GM18907 (cell line): ENCODE measurements around the gene ZDHHC9.

Experiments
- ATAC-seq: cut with Tn5 transposase; IDR thresholded peaks from one replicate; pipeline ENCODE4 v1.9.1; 2021; ENCODE audit warnings: mild to moderate bottlenecking, moderate library complexity; ENCODE audit not compliant: unreplicated experiment

The ZDHHC9 gene

DNA sequence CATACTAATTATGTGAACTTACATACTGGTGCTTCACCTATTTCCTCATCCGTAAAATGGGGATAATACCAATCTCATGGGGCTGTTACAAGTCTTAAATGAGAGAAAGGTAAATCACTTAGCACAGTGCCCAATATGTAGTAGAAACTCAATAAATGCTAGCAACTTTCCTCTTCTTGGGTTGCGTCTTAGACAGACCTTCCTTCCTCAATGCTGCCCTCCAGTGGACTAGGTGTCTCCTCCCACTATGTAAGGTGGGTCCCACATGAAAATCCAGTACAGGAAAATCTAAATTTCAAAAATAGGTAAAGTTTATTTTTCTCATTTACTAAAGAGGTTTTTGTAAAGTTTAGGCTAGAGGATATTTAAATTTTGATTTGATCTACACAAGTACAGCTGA, 20.6 kb downstream of the ZDHHC9 start:
- ATAC-seq: peak; percentile 81

DNA sequence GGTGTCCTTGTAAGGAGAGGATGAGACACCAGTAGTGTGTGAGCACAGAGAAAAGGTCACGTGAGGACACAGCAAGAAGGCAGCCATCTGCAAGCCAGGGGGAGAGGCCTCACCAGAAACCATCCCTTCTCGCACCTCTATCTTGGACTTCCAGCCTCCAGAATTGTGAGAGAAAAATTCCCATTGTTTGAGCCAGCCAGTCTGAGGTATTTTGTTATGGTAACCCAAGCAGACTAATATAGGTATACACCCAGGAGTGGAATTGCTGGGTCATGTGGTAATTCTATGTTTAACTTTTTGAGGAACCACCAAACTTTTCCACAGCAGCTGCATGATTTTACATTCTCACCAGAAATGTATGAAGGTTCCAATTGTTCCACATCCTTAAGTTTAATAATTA, 25.6 kb downstream of the ZDHHC9 start:
- no peak for ATAC-seq

DNA sequence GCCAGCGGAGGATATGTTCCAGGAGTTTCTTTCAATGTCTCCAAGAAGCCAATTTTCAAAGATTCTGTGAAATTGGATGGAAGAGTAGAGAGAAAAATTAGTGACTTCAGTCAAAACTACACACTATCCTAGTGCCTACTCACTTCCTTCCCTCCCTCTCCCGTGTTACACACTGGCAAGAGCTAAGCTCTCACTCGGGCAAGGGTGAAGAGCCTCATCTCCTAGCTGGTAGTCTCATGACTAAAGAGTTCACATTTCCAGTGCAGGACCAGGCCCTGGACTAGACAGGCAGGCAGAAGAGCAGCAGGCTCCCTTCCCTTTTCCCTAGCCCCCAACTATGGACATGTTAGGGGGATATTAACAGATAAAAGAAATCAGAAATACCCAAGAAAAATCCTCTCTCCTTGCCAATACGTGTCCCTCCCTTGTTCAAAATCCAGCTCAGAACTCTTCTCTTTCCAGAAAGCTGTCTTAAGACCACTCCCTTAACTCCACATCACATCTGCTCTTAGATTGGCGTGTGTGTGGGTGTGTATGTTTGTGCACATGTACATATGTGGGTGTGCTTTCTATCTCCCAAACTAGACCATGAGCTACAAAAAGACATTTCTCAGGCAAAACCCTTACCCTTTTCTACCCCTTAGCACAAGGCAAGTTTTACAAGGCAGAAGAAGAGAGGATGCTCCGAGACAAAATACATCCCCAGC, 29.9 kb downstream of the ZDHHC9 start:
- ATAC-seq: no peak

DNA sequence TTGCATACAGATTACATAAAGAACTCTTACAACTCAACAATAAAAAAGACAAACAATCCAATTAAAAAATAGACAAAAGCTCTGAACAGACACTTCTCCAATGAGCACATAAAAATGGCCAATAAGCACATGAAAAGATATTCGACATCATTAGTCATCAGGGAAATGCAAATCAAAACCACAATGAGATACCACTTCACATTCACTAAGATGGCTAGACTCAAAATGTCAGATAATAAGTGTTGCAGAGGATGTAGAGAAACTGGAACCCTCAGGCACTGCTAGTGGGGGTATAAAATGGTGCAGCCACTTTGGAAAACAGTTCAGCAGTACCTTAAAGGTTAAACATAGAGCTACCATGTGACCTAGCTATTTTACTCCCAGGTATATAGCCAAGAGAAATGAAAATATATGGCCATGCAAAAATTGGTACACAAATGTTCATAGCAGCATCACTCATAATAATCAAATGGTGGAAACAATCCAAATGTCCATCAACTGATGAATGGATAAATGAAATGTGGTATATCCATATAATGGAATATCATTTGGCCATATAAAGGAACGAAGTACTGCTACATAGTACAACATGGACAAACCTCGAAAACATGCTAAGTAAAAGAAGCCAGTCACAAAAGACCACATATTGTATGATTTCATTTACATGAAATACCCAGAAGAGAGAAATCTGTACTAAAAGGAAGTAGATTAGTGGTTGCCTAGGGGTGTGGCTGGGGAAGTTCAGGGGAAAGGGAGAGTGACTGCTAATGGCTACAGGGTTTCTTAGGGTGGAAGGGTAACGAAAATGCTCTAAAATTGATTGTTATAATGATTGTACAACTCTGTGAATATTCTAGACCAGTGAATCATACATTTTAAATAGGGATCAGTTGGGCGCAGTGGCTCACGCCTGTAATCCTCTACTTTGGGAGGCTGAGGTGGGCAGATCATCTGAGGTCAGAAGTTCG, 34.6 kb downstream of the ZDHHC9 start:
- no peak for ATAC-seq

DNA sequence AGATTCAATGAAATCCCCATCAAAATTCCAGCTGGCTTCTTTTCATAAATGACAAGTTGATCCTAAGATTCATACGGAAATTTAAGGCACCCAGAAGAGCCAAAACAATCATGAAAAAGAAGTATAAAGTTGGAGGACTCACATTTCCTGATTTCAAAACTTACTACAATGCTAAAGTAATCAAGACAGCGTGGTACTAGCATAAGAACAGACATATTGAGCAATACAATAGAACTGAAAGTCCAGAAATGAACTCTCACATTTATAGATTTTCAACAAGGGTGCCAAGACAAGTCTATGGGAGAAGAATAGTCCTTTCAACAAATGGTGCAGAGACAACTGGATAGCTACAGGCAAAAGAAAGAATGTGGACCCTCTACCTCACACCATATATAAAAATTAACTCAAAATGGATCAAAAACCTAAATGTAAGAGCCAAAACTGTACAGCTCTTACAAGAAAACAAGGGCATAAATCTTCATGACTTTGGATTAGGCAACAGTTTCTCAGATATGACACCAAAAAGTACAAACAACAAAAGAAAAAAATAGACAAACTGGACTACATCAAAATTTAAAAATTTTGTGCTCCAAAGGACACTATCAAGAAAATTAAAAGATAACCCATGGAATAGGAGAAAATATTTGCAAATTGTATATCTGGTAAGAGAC, 35.4 kb downstream of the ZDHHC9 start:
- no peak for ATAC-seq

DNA sequence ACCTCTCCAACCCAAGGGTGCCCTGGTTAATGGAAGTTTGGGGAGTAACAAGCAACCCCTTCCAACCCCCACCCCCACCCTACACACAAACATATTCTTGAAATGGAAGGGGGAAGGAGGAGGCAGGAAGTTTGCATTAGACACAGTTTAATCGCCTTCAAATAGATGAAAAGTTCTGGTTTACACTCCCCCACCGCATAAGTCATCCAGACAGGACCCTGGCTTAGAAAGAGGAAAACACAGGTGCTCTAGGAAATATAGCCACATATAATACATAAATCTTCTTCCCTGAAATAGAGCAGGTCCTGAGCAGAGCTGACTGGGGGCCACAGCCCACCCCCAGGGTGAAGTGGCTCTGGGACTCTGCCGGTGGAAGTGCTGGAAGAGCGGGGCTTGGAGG, 38.9 kb downstream of the ZDHHC9 start:
- no peak for ATAC-seq

DNA sequence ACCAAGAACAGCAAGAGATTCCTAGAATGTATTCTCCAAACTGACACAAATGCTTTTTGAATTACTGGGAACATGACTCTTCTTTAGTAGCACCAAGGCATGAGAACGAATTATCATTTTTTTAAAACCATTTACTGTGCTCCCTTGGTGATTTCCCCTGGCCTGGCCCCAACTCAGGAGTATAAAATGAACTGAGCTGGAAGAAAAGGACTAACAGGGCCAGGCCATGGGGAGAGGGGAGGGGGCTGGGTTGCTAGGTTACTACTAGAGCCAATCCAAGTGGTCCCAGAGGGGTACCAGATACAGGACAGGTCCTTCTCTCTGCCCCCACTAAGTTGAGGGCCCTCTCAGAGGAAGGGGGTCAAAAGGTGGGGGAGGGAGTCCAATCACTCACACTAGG, 40.8 kb downstream of the ZDHHC9 start:
- no peak for ATAC-seq

DNA sequence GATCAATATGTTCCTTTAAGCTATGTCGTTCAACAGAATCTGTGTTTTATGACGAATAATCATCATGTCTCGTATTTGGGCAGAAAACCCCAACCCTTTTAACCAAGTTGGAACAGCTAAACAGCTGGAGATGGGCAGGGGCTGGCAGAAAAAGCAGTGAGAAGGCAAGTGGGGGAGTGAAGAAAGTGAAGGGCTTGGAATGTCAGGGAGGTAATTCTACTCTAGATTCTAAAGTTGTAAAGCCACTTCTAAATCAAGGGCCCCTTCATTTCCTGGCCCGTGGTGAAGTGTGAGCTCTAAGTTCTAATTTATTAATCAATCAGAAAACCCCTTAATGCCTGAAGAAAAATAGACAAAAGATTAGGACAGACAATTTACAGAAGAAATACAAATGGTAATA, 43.5 kb downstream of the ZDHHC9 start:
- ATAC-seq: no peak

DNA sequence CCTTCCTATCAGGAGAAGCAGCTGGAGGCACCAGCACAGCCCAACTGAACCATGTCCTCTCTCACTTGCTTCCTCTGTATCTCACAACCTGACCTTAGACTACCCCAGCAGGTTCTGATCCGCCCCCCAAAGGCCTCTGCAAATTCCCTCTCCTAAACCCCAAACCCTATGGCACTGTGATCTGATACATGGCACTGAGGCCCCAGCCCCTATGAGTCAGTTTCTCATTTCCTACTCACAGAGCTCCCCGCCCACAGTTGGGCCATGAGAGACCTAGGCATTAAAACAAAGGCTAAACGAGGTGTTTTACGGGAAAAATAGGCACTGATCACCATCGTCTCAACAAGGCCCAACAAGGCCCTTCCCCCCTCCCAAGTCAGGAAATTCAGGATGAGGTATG, 44.8 kb downstream of the ZDHHC9 start:
- no peak for ATAC-seq

DNA sequence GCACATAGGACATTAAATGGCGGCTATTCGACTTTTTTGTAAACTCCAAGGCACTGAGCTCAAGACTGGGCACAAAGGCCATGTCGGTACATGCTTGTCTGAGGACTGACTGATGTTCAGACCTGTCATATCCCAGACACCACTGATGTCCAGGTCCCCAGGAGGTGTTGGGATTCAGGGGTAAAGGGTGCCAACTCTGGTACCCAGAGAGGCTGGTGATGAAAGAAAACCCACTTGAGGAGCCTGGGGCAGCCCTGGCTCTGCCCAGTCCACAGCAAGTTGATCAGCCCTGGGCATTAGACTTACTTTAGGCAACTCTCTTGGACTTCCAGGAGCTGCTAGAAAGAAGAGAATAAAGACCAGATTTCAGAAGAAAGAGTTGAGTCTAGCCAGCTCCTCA, 45.2 kb downstream of the ZDHHC9 start:
- no peak for ATAC-seq

DNA sequence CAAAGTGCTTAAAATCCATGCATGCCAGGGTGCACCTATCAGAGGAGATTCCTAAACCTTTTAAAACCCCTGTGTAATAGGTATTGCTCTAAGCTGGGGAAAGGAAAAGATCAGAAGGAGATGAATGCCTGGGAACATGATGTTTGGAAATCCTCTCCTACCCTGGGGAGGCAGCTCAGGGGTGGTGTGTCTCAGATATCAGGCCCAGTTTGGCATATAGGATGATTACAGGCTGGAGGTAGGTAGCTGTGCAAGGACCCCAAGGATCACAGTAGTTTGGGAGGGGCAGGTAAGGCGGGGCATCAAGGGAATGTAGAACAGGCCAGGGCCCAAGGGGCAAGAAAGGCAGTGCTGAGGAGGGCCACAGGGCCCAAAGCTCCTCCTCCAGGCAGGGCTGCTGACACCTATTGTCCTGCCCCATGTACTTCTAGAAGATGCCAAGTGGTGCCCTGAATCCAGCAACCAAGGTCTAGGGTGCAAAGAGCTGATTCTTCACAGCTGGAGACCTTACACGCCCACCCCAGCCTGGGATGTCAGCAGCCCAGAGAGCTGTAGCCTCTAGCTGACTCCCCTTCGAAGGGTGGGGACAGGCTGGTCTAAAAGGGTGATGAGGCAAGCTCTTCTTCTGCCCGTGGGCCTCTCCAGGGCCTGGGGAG, 46.3 kb downstream of the ZDHHC9 start:
- ATAC-seq: no peak

DNA sequence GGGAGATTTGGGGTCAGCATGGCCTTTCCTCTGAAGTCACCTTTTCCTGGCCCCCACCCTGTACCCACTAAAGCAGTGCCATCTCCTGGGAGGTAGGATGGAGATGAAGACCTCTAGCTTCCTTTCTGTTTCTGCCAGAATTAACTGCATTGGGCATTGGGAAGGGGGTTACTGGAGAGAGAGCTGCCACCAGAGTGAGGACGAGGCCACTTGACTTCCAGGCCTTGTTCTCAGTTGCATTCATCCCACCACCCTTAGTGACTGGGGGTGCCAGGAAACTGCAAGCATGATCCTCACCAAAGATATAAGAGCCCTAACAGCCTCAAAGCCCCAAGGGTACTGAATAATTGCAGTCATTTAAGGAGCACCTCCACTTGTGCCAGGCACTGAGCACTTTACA, 48.1 kb downstream of the ZDHHC9 start:
- no peak for ATAC-seq

DNA sequence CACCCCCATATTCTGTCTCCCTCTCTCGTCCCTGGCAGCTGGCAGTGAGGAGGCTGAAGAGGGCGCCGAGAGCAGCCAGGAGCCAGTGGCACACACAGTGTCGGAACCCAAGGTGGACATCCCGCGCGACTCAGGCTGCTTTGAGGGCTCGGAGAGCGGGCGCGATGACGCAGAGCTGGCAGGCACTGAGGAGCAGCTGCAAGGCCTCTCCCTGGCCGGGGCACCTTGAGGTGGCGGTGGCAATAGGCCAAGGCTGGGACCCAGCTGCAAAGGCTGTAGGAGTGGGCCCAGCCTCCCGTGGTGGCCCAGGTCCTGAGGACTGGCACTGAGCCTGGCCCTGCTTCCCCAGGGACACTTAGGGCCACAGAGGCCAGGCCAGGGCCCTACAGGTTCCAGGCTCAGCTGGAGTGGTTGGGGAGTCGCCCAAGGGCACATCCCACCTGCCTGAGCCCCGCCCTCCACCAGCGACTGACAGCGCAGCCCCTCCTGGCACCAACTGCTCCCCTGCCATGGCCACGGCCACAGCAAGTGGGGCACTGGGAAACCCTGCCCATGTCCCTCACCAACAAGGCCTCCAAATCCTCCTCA, 50.0 kb downstream of the ZDHHC9 start:
- ATAC-seq: no peak

DNA sequence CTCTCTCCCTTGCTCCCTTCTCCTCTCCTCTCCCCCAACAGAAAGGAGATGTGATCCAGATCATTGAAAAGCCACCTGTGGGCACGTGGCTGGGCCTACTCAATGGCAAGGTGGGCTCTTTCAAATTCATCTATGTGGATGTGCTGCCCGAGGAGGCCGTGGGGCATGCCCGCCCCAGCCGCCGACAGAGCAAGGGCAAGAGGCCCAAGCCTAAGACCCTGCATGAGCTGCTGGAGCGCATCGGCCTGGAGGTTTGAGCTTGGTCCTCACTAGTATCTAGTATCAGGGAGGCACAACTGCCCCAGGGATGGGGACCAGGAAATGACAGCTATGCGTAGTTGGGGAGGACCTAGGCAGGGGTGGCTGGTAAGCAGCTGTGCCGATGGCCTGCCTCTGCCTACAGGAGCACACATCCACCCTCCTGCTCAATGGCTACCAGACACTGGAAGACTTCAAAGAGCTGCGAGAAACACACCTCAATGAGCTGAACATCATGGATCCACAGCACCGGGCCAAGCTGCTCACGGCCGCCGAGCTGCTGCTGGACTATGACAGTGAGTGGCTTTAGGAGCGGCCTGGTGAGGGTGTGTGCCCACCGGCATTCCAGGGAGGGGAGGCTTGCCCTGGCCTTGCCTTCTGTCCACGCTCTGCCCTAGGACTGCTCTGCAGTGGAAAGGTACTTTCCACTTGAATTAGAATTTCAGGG, 50.9 kb downstream of the ZDHHC9 start:
- ATAC-seq: no peak

DNA sequence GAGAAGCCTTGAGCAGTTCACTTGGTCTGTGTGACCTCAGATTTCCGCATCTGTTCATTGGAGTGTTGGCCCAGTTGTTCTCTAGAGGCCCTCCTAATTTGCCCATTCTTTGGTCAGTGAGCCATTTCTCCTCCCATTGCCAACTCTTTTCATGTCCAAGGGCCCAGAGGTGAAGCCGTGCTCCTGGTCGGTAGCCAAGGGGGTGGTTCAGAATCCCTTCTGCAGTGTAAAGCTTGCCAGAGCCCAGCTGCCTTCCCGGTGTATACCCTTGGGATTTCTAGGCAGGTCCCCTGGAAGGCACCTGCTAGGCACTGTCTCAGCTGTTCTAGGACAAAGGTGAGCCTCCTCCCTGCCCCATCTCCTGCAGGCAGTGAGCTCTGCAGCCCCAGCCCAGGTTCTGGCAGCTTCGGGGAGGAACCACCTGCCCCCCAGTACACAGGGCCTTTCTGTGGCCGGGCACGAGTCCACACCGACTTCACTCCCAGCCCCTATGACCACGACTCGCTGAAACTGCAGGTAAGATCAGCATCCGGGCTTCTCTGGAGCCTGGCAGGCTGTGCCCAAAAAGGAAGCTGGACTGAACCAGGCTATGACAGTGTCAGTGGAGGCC, 51.6 kb downstream of the ZDHHC9 start:
- ATAC-seq: no peak

DNA sequence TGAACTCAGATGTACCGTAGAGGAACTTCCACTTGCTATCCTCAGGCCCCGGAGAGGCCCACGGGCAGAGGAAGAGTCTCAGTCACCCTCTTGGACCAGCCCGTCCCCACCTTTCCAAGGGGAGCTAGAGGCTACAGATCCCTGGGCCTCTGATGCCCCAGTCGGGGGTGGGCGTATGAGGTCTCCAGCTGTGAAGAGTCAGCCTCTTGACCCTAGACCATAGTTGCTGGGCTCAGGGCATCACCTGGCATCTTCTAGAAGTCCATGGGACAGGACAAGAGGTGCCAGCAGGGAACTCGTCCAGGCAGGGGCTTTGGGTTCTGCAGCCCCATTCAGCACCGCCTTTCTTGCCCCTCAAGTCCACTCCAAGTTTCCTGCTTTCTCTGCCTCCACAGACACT, 52.4 kb downstream of the ZDHHC9 start:
- ATAC-seq: no peak

DNA sequence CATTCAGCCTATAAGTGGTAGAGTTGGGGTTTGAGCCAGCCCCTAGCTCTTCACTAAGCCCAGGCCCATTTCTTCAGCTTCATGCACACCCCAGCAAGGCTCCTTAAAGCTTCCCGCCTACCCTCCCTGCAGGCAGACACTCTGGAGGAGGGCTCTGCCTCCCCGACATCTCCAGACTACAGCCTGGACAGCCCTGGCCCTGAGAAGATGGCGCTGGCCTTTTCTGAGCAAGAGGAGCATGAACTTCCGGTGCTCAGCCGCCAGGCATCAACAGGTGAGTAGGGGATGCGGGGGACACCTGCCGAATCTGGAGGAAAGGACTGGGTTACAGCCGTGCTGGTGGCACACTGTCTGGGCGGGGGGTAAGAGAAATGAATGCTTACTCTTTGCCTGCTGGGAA, 52.9 kb downstream of the ZDHHC9 start:
- no peak for ATAC-seq

DNA sequence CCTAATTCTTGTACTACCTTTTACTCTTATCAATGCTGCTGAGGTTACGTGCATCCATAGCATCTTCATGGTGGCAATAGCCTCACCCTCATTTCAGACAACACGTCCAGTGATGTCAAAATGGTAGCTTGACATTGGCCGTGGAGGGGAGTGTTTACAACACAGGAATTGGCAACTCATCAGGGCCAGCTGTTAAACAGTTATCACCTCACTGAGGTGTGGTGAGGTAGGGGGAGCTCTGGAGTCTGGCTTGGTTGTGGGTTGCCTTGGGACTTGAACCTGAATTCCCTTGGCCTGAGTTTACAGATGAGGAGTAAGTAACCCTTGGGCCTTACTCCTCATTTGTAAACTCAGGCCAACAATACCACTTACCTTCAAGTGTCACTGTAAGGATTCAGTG, 53.5 kb downstream of the ZDHHC9 start:
- ATAC-seq: no peak

DNA sequence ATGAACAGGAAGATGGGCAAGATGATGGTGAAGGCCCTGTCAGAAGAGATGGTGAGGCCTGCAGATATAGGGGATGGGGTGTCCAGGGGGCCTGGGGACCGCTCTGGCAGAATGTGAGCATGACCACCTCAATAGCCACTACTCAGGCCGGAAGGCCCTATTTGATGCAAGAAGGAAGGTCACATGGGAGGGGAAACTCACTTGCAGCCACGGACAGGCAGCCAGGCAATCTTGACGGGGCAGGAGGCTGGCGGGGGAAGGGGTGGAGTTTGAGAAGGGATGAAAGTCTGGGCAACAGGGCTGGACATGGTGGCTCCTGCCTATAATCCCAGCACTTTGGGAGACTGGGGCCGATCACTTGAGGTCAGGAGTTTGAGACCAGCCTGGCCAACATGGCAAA, 55.2 kb downstream of the ZDHHC9 start:
- no peak for ATAC-seq
